ENCODE data around the gene NEURL4. TPM values are rescaled to one million over a fixed set of nuclear protein-coding genes. Genes with fewer than 3 reads are reported as not detected.
"Not testable (repeated sequence)": the region's sequence is repeated elsewhere in the genome, so short reads cannot be mapped to it uniquely, and the experiment has no call there.

The NEURL4 gene
- total RNA-seq, 4 donors from 2014 or later, result 9.7 to 18.7 (median 14.4) TPM

DNA sequence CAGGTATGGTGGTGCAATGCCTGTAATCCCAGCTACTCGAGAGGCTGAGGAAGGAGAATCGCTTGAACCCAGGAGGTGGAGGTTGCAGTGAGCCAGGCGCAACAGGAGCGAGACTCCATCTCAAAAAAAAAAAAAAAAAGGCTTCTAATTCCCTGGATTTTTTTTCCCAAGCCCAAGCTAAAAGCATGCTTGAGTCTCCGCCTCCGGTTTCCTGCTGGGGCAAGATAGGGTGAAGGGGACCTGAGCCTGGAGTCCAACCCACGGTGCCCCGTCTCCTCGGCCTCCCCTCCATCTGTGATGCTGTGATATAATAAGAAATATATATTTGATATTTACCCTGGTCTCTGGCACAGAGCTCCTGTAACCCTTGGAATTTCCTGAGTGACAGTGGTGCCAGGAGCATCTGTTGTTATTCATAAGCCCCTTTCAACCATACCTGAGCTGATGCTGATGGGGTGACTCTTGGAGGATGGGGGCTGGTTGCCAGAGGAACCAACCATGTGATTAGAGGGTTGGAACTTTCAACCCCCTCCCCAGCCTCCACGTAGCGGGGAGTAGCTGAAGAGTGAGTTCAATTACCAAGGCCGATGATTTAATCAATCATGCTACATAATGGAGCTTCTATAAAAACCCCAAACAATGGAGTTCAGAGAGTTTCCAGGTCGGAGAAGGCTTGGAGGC lies 38.9 kb upstream of the NEURL4 start:
- intact Hi-C loops (cut with DNase I), result no loop called here
- H3K27ac ChIP-seq, result no peak overlapping the region
- 70 to 72% methylated on average over 13 of the region's 13 CpGs for WGBS, 2 donors
- no peaks in the 10 kb centered on the region for H3K27me3 ChIP-seq
- no peaks in the 10 kb centered on the region for H3K4me1 ChIP-seq
- no peak for TF ChIP-seq POLR2A (IDR thresholded peaks at IDR 0.05)
- TF ChIP-seq, protein P1, sequence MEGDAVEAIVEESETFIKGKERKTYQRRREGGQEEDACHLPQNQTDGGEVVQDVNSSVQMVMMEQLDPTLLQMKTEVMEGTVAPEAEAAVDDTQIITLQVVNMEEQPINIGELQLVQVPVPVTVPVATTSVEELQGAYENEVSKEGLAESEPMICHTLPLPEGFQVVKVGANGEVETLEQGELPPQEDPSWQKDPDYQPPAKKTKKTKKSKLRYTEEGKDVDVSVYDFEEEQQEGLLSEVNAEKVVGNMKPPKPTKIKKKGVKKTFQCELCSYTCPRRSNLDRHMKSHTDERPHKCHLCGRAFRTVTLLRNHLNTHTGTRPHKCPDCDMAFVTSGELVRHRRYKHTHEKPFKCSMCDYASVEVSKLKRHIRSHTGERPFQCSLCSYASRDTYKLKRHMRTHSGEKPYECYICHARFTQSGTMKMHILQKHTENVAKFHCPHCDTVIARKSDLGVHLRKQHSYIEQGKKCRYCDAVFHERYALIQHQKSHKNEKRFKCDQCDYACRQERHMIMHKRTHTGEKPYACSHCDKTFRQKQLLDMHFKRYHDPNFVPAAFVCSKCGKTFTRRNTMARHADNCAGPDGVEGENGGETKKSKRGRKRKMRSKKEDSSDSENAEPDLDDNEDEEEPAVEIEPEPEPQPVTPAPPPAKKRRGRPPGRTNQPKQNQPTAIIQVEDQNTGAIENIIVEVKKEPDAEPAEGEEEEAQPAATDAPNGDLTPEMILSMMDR (IDR thresholded peaks at IDR 0.05), result no peak
- no peaks in the 10 kb centered on the region for H3K9me3 ChIP-seq
- H3K4me3 ChIP-seq, result no peak overlapping the region
- no peak for DNase-seq
- H3K36me3 ChIP-seq, result no peaks in the 10 kb centered on the region

DNA sequence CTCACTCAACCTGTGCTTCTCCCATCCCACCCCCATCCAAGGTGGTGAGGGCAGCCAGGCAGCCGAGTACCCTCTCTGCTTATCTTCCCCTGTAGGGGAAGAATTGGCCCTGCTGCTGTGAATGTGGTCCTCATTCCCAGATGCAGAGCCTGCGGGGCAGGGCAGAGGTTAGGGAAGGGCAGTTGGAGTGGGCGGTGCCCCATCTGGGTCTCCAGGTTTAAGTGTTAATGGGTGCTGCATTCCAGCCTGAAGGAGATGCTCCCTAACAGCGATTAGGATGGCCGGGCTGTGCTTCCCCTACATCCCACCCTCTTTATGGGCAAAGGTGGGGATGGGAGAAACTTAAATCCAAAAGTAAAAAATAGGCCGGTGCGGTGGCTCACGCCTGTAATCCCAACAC lies 37.9 kb upstream of the NEURL4 start:
- no peak for TF ChIP-seq POLR2A (IDR thresholded peaks at IDR 0.05)
- TF ChIP-seq, protein P1 (IDR thresholded peaks at IDR 0.05), result no peak
- Histone ChIP-seq H3K9me3 (no peaks in the 10 kb centered on the region), H3K36me3 (no peaks in the 10 kb centered on the region), H3K4me1 (peaks cover 0 to 4% (median 0%) of the 10 kb centered on the region in 3 donors), H3K4me3 (no peak overlapping the region), H3K27ac (no peak overlapping the region), H3K27me3 (no peaks in the 10 kb centered on the region)
- 80 to 86% methylated on average over 5 to 6 of the region's 8 CpGs for WGBS, 2 donors
- no peak for DNase-seq
- intact Hi-C loops (cut with DNase I), result no loop called here

DNA sequence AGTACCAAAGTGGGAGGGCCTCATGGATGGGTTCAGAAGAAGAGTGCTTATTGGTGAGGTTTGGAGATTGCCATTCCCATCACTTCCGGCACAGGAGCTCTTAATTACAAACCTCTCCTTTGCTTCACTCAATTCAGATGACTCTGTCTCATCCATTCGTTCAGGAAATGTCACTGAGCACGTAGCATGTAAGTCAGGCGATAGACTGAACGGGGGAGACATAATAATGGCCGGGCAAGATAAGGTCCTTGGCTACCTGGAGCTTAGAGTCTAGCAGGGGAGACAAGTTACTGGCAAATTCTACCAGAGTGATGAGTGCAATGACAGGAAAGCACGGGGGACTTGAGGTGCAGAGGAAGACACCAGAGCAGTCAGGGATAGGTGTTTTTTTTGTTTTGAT lies 36.8 kb upstream of the NEURL4 start:
- H3K4me1 ChIP-seq; H3K27ac ChIP-seq; H3K9me3 ChIP-seq; DNase-seq; intact Hi-C loops (cut with DNase I); H3K27me3 ChIP-seq; H3K36me3 ChIP-seq; H3K4me3 ChIP-seq: not testable (repeated sequence)
- 87 to 91% methylated on average over 3 to 6 of the region's 7 CpGs for WGBS, 2 donors

GRCh38 chr17:7363311-7363710 lies 34.2 kb upstream of the NEURL4 start:
- no peak overlapping the region for H3K27ac ChIP-seq
- no peaks in the 10 kb centered on the region for H3K27me3 ChIP-seq
- no peaks in the 10 kb centered on the region for H3K36me3 ChIP-seq
- no peak for DNase-seq
- H3K4me1 ChIP-seq, result peaks cover 0 to 9% (median 0%) of the 10 kb centered on the region in 3 donors
- intact Hi-C loops (cut with DNase I), result no loop called here
- WGBS, 2 donors, result 69 to 70% methylated on average over 5 to 6 of the region's 6 CpGs
- TF ChIP-seq, protein P1 (IDR thresholded peaks at IDR 0.05), result no peak
- no peak for TF ChIP-seq POLR2A (IDR thresholded peaks at IDR 0.05)
- H3K4me3 ChIP-seq, result no peak overlapping the region
- H3K9me3 ChIP-seq, result no peaks in the 10 kb centered on the region

DNA sequence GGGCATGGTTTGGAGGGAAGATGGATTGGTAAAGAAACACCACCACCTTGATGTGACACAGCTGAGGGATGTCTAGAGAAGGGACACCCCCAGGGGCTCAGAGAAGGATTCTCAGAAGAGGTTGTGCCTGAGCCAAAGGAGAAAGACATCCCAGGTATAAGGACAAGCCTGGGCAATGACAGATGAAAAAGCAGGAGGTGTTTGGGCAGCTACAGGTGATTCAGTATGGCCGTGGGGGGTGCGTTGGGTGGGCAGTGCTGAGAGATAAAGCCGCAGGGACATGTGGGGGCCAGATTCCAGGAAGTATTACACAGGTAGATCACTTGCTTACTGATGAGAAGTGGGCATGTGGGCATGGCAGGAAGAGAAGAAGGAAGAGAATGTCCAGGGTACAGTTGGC lies 32.8 kb upstream of the NEURL4 start:
- intact Hi-C loops (cut with DNase I), result no loop called here
- no peaks in the 10 kb centered on the region for H3K36me3 ChIP-seq
- DNase-seq, result no peak
- H3K4me1 ChIP-seq, result peaks cover 0 to 12% (median 0%) of the 10 kb centered on the region in 3 donors
- H3K9me3 ChIP-seq, result no peaks in the 10 kb centered on the region
- TF ChIP-seq, protein P1 (IDR thresholded peaks at IDR 0.05), result no peak
- TF ChIP-seq POLR2A (IDR thresholded peaks at IDR 0.05), result no peak
- no peak overlapping the region for H3K4me3 ChIP-seq
- no peak overlapping the region for H3K27ac ChIP-seq
- no peaks in the 10 kb centered on the region for H3K27me3 ChIP-seq
- 39 to 46% methylated on average over 3 of the region's 3 CpGs for WGBS, 2 donors

Data from esophagus squamous epithelium (tissue), 5 donors.